ENCODE results near the gene SORCS3.

Gene SORCS3

DNA sequence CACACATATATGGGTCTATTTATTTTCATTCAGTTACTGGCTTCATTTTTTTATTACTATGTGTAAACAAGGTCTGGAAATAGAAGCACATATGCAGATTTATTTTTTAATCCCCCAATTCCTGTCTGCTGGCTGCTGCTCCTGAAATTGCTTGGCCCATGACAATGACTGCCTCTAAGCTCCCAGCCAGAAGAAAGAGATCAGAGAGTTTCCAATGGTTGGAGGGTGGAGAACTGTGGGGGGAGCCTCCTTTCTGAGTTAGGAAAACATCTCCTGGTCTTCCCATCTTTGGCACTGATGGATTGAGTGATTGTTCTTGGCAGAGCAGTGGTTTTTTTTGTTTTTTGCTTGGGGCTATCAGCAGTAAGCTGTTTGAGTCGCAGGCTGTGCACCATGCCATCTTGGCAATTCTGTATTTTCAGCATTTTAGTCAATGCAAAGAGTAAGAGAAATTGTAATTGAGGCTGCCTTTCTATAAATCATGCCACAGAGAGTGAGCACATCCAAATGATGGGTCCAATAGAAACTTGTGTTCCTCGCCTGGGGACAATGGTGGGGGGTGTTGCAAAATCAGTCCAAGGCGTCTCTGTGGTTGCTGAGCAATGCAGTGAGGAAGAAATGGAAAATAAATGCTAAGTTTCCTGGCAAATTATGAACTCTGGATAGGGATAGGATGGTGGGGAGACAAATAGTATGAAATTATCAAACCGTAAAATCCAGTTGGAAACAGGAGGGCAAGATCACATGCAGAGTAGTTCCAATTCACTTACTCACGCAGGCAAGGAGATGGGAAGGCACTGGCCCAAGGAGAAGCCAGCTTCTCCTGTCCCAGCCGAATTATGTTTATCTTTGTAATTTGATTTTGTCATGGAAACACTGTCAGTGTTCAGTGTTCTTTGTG is 382.4 kb downstream of the SORCS3 start:
- DNase-seq (ENCODE audit: low read depth): no peak

DNA sequence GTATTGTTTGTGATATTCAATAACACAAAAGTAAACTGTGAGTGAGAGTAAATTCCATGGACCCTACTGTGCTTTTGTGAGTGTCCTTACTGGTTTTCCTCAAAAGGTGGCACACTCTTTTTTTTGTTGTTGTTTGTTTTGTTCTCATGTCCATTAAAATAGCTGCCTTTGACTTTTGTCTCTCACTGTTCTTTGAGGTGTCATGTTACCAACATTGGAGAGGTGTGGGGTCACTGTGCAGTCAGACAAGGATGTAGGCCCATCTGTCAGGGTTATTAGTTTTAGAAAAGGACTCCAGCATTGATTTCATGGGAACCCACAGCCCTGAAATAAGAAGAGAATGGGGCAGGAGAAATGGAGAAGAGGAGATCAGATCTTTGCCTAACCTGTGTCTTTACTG is 383.1 kb downstream of the SORCS3 start:
- no peak for DNase-seq (ENCODE audit: low read depth)

DNA sequence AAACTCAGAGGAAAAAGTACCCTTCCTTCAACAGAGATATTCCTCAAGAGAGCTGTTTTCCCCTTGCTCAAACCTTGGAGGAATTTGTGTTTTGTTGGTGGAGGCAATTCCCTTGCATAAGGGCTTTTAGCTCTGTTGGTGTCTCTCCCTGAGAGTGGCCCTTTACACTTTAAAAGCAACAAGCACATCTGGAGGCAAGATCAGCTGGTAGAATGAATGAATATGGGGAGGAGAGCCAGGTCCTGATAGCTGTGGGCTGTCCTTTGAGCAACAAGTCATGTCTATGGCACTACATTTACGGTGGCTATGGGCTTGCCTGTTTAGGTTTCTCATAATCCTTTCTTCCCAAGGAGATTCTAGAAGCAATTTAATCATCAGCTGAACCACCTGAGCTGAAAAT is 384.0 kb downstream of the SORCS3 start:
- no peak for DNase-seq (ENCODE audit: low read depth)

GRCh38 chr10:105026566-105026965 is 385.5 kb downstream of the SORCS3 start:
- DNase-seq (ENCODE audit: low read depth): no peak

- no peak for DNase-seq (ENCODE audit: low read depth)
Observed at GRCh38 chr10:105029286-105029685, 388.2 kb downstream of the SORCS3 start.

DNA sequence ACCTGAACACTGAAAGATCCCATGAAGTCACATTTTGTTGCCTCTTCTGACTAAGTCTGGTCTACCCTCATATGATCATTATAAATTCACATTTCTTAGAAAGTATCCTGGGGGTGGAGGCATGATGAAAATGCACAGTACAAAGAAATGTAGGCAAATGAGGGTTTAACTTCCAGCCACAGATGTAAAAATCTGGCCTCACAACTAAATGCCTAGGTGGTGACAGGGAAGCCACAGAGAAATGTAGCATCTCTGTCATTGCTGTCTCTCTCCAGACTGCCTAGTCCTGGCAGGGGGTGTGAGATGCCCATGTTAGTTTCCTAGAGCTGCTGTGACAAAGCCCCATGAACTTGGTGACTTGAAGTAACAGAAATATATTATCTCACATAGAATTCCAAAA is 395.9 kb downstream of the SORCS3 start:
- DNase-seq (ENCODE audit: low read depth): no peak

DNA sequence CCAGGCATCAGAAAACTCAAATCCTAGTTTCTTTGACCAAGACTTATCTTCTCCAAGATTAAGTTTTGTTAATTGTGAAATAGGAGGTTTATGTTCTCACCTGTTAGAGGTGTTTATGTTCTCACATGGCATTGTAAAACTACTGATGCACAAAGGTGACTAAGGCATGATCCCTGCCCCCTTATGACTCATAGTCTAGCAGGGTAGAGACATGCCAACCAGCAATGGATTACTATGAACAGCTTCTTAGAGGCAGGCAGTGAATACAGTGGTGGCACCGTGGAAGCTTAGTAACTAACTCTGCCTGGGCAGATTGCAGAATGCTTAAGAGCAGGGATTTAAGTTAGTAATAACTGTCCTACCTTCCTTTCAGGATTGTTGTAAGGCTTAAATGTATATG is 400.9 kb downstream of the SORCS3 start:
- DNase-seq (ENCODE audit: low read depth): no peak

DNA sequence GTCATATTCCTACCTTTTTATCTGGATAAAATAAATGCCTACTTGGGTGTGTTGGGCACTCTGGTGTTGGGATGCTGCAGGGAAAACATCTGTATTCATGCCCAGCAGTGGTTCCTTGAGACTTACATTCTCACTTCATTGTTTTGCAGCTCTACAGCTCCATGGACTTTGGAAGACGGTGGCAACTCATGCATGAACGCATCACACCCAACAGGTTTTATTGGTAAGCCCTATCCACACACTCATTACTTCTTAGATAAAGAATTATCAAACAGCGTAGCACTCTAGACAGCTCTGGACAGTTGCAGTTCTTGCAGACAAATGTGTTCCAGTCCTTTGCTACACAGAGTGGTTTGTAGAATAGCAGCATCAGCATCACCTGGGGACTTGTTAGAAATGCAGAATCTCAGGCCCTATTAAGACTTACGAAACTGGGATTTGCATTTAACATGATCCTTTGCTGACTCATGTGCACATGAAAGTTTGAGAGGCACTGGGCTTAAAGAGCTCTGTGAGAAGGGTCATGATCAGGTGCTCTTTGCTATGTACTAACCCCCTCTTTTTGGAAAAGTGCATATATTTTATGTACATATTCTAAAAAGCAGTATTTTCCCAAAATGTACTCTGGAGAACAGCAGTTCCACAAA is 401.9 kb downstream of the SORCS3 start:
- no peak for DNase-seq (ENCODE audit: low read depth)

DNA sequence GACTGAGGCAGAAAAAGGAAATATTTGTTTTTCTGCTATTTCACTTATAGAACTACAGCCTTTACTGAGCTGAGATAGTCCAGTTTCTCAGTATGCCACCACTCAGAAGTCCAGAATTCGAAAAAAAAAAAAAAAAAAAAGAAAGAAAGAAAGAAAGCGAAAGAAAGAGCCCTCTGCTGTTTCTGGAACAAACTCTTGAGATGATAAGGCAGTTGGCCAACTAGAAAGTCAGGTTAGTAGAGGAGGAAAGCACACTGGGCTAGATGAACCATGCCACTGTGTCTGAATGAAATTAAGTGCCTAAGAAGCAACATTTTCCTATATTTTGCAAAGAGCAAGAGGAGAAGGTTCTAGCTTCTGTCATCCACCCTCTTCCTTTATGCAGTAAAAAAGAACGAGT is 403.8 kb downstream of the SORCS3 start:
- DNase-seq (ENCODE audit: low read depth): no peak

GRCh38 chr10:105056413-105056812 is 415.3 kb downstream of the SORCS3 start:
- no peak for DNase-seq (ENCODE audit: low read depth)

GRCh38 chr10:105062951-105063350 is 421.9 kb downstream of the SORCS3 start:
- DNase-seq (ENCODE audit: low read depth): no peak

- no peak for DNase-seq (ENCODE audit: low read depth)
Observed at GRCh38 chr10:105063796-105064195, 422.7 kb downstream of the SORCS3 start.

DNA sequence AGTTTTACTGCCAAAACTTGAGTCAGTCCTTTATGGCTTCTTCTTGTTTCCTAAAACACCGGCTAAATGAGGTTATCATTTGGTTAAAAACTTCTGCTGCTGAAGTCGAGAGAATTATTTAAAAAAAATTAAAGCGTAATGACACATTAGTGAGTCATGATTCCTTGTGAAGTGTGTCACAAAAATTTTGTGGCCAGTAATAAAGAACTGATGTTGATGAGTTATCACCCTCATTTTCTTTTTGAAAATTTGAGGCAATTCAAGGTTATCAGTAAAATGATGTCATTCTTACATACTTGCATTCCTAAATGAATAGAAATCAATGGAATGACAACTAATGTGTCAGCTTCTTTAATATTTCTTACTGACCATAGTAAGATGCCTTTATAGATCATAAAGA is 427.4 kb downstream of the SORCS3 start:
- peak; percentile 20 for DNase-seq (ENCODE audit: low read depth)

- no peak for DNase-seq (ENCODE audit: low read depth)
Observed at GRCh38 chr10:105070249-105070648, 429.2 kb downstream of the SORCS3 start.

DNA sequence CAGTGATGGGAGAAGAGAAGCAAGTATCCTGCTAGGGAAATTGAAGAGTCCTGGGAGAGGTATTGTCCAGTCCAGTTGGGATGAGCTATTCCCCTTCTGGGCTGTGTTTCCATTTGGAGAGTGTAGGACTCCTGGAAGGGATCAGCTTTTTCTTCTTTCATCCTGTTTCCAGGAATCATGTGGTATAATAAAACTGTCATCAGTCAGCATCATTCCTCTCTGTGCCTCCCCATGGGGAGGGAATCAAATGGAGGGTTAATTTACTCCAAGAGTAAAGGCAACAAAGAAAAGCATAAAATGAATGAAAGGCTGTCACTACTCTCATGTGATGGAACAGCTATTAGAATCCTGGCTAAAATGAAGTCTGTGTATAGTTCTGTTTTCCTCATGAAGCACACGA is 429.9 kb downstream of the SORCS3 start:
- no peak for DNase-seq (ENCODE audit: low read depth)

GRCh38 chr10:105071980-105072379 is 430.9 kb downstream of the SORCS3 start:
- DNase-seq (ENCODE audit: low read depth): no peak

DNA sequence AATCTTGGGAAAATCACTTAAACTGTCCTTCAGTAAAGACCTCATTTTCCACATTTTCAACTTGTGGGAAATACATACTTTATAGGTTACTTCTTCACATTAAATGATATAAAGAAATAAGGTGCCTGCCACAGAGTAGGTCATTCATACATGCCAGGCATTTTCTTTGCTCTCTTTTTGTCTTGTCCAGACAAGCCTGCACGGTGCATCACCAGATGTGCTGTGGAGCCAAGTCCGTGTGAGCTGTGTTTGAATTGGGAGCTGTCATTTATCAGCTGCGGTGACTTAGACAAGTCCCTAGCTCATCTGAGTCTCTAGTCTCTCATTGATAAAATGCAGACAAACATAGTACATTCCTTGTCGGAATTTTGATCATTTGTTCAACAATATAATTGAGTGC is 432.9 kb downstream of the SORCS3 start:
- no peak for DNase-seq (ENCODE audit: low read depth)

GRCh38 chr10:105075031-105075430 is 433.9 kb downstream of the SORCS3 start:
- DNase-seq (ENCODE audit: low read depth): no peak

DNA sequence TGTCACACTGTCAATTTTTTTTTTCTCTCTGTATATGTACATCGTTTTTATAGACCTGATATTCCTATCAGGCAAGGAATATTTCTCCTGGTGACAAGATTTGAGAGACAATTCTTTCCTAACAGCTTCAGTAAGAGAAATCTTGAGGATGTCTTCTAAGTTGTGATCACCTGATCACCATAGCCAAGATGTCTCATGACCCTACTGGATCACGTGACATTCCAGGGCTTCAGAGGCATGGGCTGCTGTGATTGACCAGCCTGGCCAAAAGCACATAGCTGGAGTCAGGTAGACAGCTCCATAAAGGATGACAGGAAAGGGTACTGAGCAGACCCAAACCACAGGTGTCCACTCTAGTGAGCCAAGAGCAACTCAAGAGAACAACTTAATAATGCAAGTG is 444.9 kb downstream of the SORCS3 start:
- DNase-seq (ENCODE audit: low read depth): no peak

GRCh38 chr10:105094048-105094447 is 453.0 kb downstream of the SORCS3 start:
- no peak for DNase-seq (ENCODE audit: low read depth)

DNA sequence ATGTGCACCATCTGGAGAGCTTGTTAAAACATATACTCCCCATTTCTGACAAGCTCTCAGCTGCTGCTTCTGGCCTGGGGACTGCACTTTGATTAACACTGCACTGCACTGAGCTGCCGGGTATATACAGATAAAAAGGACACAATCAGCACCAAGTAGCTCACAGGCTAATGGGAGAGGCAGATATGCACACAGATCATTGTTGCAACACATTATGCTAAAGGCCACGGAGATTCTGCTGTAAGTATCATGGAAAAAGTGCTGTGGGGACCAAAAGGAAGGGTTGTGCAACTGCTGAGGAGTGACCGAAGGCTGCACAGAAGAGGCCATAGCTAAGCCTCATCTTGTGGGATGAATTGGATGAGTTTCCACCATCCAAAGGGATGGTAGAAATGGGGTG is 455.2 kb downstream of the SORCS3 start:
- DNase-seq (ENCODE audit: low read depth): no peak

DNA sequence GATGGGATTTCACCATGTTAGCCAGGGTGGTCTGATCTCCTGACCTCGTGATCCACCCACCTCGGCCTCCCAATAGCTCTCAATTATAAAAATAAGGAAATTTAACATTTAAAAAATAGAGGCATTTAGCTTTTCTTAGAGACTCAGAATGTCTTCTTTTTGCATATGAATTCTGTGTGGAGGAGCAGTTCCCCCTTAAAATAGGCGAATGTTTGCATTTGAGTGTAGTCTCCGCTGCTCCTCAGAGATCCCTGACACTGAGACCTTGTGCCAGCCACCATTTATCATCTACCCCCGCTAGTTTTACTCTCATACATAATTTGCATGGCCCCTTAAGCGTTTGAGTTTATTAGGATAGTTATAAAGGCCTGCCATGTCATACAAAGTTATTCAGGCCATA is 461.9 kb downstream of the SORCS3 start:
- DNase-seq (ENCODE audit: low read depth): no peak

- DNase-seq (ENCODE audit: low read depth): no peak
Observed at GRCh38 chr10:105104297-105104696, 463.2 kb downstream of the SORCS3 start.

DNA sequence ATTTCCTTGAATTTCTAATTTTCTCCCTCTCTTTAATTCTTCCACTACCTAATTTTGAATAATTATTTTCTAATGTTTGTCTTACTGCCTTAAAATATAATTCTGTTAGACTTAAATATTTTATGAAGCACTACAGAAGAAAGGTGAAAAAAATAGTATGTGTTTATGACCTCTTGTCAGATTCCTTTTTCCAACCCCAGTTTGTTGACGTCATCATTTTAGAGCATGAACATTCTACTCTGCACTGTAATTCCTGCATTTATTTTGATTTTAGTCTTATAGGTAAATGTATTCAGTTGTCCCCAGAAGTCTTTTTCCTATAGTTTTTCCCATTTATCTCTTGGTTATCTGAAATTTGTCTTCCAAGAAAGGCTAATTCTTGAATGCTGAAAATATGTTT is 468.1 kb downstream of the SORCS3 start:
- DNase-seq (ENCODE audit: low read depth): no peak

Measured in HS-27A (cell line).